Mesendoderm (in vitro differentiated cells): Measurements from ENCODE around the gene MROH7. TPM values are rescaled to one million over a fixed set of nuclear protein-coding genes. Genes with fewer than 3 reads are reported as not detected.

Experiments used
- DNase-seq: peaks from one replicate; pipeline ENCODE4 v3.0.0; 2013
- H2AK5ac ChIP-seq: 2 replicates; pipeline ENCODE4 v1.6.1; 2013; ENCODE audit warnings: low read length, inconsistent platforms
- H2BK120ac ChIP-seq: 2 replicates; pipeline ENCODE4 v1.6.1; 2013; ENCODE audit warnings: low read depth, mild to moderate bottlenecking, low read length, moderate library complexity, mixed read lengths
- H2BK15ac ChIP-seq: replicated peaks from 2 replicates; pipeline ENCODE4 v1.6.1; 2013; ENCODE audit warnings: low read depth, mild to moderate bottlenecking, moderate library complexity
- H2BK5ac ChIP-seq: 2 replicates; pipeline ENCODE4 v1.6.1; 2013; ENCODE audit warnings: low read length, inconsistent platforms
- H3K18ac ChIP-seq: 2 replicates; pipeline ENCODE4 v1.6.1; 2013; ENCODE audit warnings: mild to moderate bottlenecking, low read length, mixed read lengths
- H3K23ac ChIP-seq: one replicate; pipeline ENCODE4 v1.6.1; 2013; ENCODE audit warnings: low read length
- H3K27ac ChIP-seq: 2 replicates; pipeline ENCODE4 v1.5.1; 2013; ENCODE audit warnings: low read depth, mild to moderate bottlenecking, inconsistent platforms, low read length, moderate library complexity
- H3K27me3 ChIP-seq: 2 replicates; pipeline ENCODE4 v1.6.1; 2013; ENCODE audit warnings: low read length, control low read depth, mild to moderate bottlenecking, inconsistent platforms; ENCODE audit not compliant: insufficient read depth, poor library complexity
- H3K36me3 ChIP-seq: 2 replicates; pipeline ENCODE4 v1.6.1; 2013; ENCODE audit warnings: low read length, inconsistent platforms; ENCODE audit not compliant: control insufficient read depth, insufficient read depth
- H3K4ac ChIP-seq: one replicate; pipeline ENCODE4 v1.6.1; 2013; ENCODE audit warnings: low read depth, mild to moderate bottlenecking, low read length, moderate library complexity
- H3K4me1 ChIP-seq: 2 replicates; pipeline ENCODE4 v1.6.1; 2013; ENCODE audit warnings: low read depth, low read length, inconsistent platforms; ENCODE audit not compliant: control insufficient read depth
- H3K4me2 ChIP-seq: 2 replicates; pipeline ENCODE4 v1.6.1; 2013; ENCODE audit warnings: low read length
- H3K4me3 ChIP-seq: 2 replicates; pipeline ENCODE4 v1.5.1; 2013; ENCODE audit warnings: mild to moderate bottlenecking, low read length
- H3K56ac ChIP-seq: one replicate; pipeline ENCODE4 v1.6.1; 2013; ENCODE audit warnings: low read length
- H3K79me1 ChIP-seq: 2 replicates; pipeline ENCODE4 v1.6.1; 2013; ENCODE audit warnings: low read length, inconsistent platforms
- H3K79me2 ChIP-seq: 2 replicates; pipeline ENCODE4 v1.6.1; 2013; ENCODE audit warnings: mild to moderate bottlenecking, low read length; ENCODE audit not compliant: control insufficient read depth, insufficient read depth
- H3K9ac ChIP-seq: 2 replicates; pipeline ENCODE4 v1.6.1; 2013; ENCODE audit warnings: low read length, inconsistent platforms
- H4K5ac ChIP-seq: one replicate; pipeline ENCODE4 v1.6.1; 2013; ENCODE audit warnings: low read length
- H4K8ac ChIP-seq: one replicate; pipeline ENCODE4 v1.6.1; 2013; ENCODE audit warnings: low read depth, mild to moderate bottlenecking, control low read depth, low read length, moderate library complexity
- WGBS: extraction: QIAGEN DNeasy Blood & Tissue Kit; methylation state at CpG from one replicate; pipeline ENCODE4 v1.1.7; 2013; ENCODE audit warnings: low lambda C conversion rate, missing lambda C conversion rate; ENCODE audit not compliant: insufficient coverage; ENCODE audit errors: extremely low coverage; 5-methylcytosine and 5-hydroxymethylcytosine counted together
- polyA plus RNA-seq, 2 experiments: library from polyadenylated mRNA; stranded (reverse); fragments of 200-250 nt; gene quantifications; one replicate each; pipeline ENCODE4 v1.2.3, GENCODE V29; 2013

The MROH7 gene
- 0.03 TPM for polyA plus RNA-seq (2013, experiment 1 of 2)
- 0.01 TPM for polyA plus RNA-seq (2013, experiment 2 of 2)

GRCh38 chr1:54640863-54641836 lies at the start of gene MROH7:
MROH7 (plus strand) TSS chr1:54641786; CDS start chr1:54652927, 11,141 bp downstream.
- no peak within 1 kb of the TSS for H3K4me3 ChIP-seq
- H3K4me1 ChIP-seq = no peaks in the 10 kb centered on the region
- H3K56ac ChIP-seq = no peak within 1 kb of the TSS
- H3K9ac ChIP-seq = no peak within 1 kb of the TSS
- H3K79me1 ChIP-seq = no peaks in the 10 kb centered on the region
- no peak within 1 kb of the TSS for H3K23ac ChIP-seq
- H2BK15ac ChIP-seq = no peak within 1 kb of the TSS
- H3K36me3 ChIP-seq = no peaks in the 10 kb centered on the region
- H2AK5ac ChIP-seq = no peak within 1 kb of the TSS
- no peak within 1 kb of the TSS for H2BK5ac ChIP-seq
- WGBS = no CpG with 5 or more reads among the region's 8 CpGs
- H2BK120ac ChIP-seq = no peak within 1 kb of the TSS
- no peak within 1 kb of the TSS for H4K5ac ChIP-seq
- H3K27me3 ChIP-seq = no peaks in the 10 kb centered on the region
- no peak within 1 kb of the TSS for H4K8ac ChIP-seq
- H3K79me2 ChIP-seq = no peaks in the 10 kb centered on the region
- no peak within 1 kb of the TSS for H3K4ac ChIP-seq
- no peak within 1 kb of the TSS for H3K18ac ChIP-seq
- DNase-seq = no peak
- no peak within 1 kb of the TSS for H3K27ac ChIP-seq
- no peak within 1 kb of the TSS for H3K4me2 ChIP-seq

- DNase-seq = no peak
- Histone ChIP-seq H2AK5ac (no peak overlapping the region), H2BK15ac (no peak overlapping the region)
These were observed 47.9 kb upstream of the MROH7 start for GRCh38 chr1:54593571-54594160.

GRCh38 chr1:54594463-54594862 lies 47.1 kb upstream of the MROH7 start:
- Histone ChIP-seq H3K4me1 (no peaks in the 10 kb centered on the region), H4K8ac (no peak overlapping the region), H3K27ac (no peak overlapping the region), H3K27me3 (no peaks in the 10 kb centered on the region), H2BK15ac (no peak overlapping the region), H2BK5ac (no peak overlapping the region), H3K4me3 (no peak overlapping the region), H3K4ac (no peak overlapping the region), H3K79me2 (no peaks in the 10 kb centered on the region), H3K56ac (no peak overlapping the region), H3K36me3 (no peaks in the 10 kb centered on the region), H3K9ac (no peak overlapping the region), H3K23ac (no peak overlapping the region), H2BK120ac (no peak overlapping the region), H2AK5ac (no peak overlapping the region), H4K5ac (no peak overlapping the region), H3K18ac (no peak overlapping the region), H3K4me2 (no peak overlapping the region), H3K79me1 (no peaks in the 10 kb centered on the region)
- WGBS = no CpG with 5 or more reads among the region's 16 CpGs
- DNase-seq = no peak

More at GRCh38 chr1:54593571-54594160, 47.9 kb upstream of the MROH7 start:
- Histone ChIP-seq H3K56ac (no peak overlapping the region), H3K36me3 (no peaks in the 10 kb centered on the region), H4K5ac (no peak overlapping the region), H3K4me2 (no peak overlapping the region), H3K4ac (no peak overlapping the region), H3K4me3 (no peak overlapping the region), H3K79me2 (no peaks in the 10 kb centered on the region), H3K18ac (no peak overlapping the region), H4K8ac (no peak overlapping the region), H2BK120ac (no peak overlapping the region), H3K4me1 (no peaks in the 10 kb centered on the region), H3K27ac (no peak overlapping the region), H3K27me3 (no peaks in the 10 kb centered on the region), H3K79me1 (no peaks in the 10 kb centered on the region), H2BK5ac (no peak overlapping the region), H3K9ac (no peak overlapping the region), H3K23ac (no peak overlapping the region)
- no CpG with 5 or more reads among the region's 10 CpGs for WGBS

- Histone ChIP-seq H3K9ac (no peak overlapping the region), H3K56ac (no peak overlapping the region), H3K27ac (no peak overlapping the region), H2AK5ac (no peak overlapping the region), H3K79me1 (no peaks in the 10 kb centered on the region), H3K18ac (no peak overlapping the region), H3K79me2 (no peaks in the 10 kb centered on the region), H2BK15ac (no peak overlapping the region), H4K5ac (no peak overlapping the region), H2BK5ac (no peak overlapping the region), H2BK120ac (no peak overlapping the region), H4K8ac (no peak overlapping the region), H3K4me1 (no peaks in the 10 kb centered on the region), H3K4ac (no peak overlapping the region), H3K36me3 (peaks cover 1% of the 10 kb centered on the region), H3K4me3 (no peak overlapping the region), H3K23ac (no peak overlapping the region), H3K4me2 (no peak overlapping the region), H3K27me3 (no peaks in the 10 kb centered on the region)
- DNase-seq = no peak
- no CpG with 5 or more reads among the region's 3 CpGs for WGBS
These were observed 45.6 kb upstream of the MROH7 start for GRCh38 chr1:54595956-54596498.

- Histone ChIP-seq H4K5ac (no peak overlapping the region), H4K8ac (no peak overlapping the region), H3K4me3 (no peak overlapping the region), H3K4me1 (no peaks in the 10 kb centered on the region), H3K23ac (no peak overlapping the region), H3K4me2 (no peak overlapping the region), H3K27ac (no peak overlapping the region), H3K79me2 (no peaks in the 10 kb centered on the region), H3K79me1 (no peaks in the 10 kb centered on the region), H3K36me3 (peaks cover 1% of the 10 kb centered on the region), H3K4ac (no peak overlapping the region), H3K18ac (no peak overlapping the region), H2BK15ac (no peak overlapping the region), H2BK120ac (no peak overlapping the region), H3K9ac (no peak overlapping the region), H2AK5ac (no peak overlapping the region), H3K27me3 (no peaks in the 10 kb centered on the region), H3K56ac (no peak overlapping the region), H2BK5ac (no peak overlapping the region)
- no peak for DNase-seq
- no CpG with 5 or more reads among the region's 3 CpGs for WGBS
These were observed 44.8 kb upstream of the MROH7 start for GRCh38 chr1:54596756-54597155.
